ENCODE data around the gene NT5E.
"Not testable (repeated sequence)": the region's sequence is repeated elsewhere in the genome, so short reads cannot be mapped to it uniquely, and the experiment has no call there.

- TF ChIP-seq CTCF (conservative IDR thresholded peaks at IDR 0.05; ENCODE audit: low read depth, low read length); EZH2 (IDR thresholded peaks at IDR 0.05; ENCODE audit: low read length, unreplicated experiment); EZH2phosphoT487 (IDR thresholded peaks at IDR 0.05; ENCODE audit: borderline replicate concordance, low read length): not testable (repeated sequence)
These were observed 45.8 kb upstream of the NT5E start for GRCh38 chr6:85404016-85404563.
